ENCODE measurements around the gene RCOR1. TPM values are rescaled to one million over a fixed set of nuclear protein-coding genes. Genes with fewer than 3 reads are reported as not detected.

Gene RCOR1

Small RNA genes lying within 50 kb of the gene (small RNA-seq; reads per million reads assigned to genes)
- gene RF00019 (ENCODE audit: insufficient read depth) (not detected), gene RN7SL546P (ENCODE audit: insufficient read depth) (not detected)

Data from neuronal stem cell (in vitro differentiated cells).